Measurements from ENCODE around the gene CIDEB. TPM values are rescaled to one million over a fixed set of nuclear protein-coding genes. Genes with fewer than 3 reads are reported as not detected.
A peak's percentile ranks its signal among the peaks of the same experiment; 100 is the strongest.

CIDEB gene
- total RNA-seq, 1 experiment from 2014 or later, result 0.48 TPM

- H3K4me3 ChIP-seq (ENCODE audit: insufficient read depth, low read depth, low read length), result no peak overlapping the region
- peaks cover 5% of the 10 kb centered on the region for H3K36me3 ChIP-seq (replicated peaks; ENCODE audit: control insufficient read depth, insufficient read depth, low read length)
- DNase-seq, result peak; percentile 85
- H3K27me3 ChIP-seq (ENCODE audit: control insufficient read depth, insufficient read depth, low read length), result no peaks in the 10 kb centered on the region
These were observed 11.2 kb downstream of the CIDEB start for GRCh38 chr14:24296341-24297157.

- Histone ChIP-seq H3K36me3 (replicated peaks; ENCODE audit: control insufficient read depth, insufficient read depth, low read length) (peaks cover 8% of the 10 kb centered on the region), H3K4me3 (ENCODE audit: insufficient read depth, low read depth, low read length) (no peak overlapping the region), H3K27me3 (ENCODE audit: control insufficient read depth, insufficient read depth, low read length) (no peaks in the 10 kb centered on the region)
- no peak for DNase-seq
These were observed 14.3 kb downstream of the CIDEB start for GRCh38 chr14:24293525-24293924.

GRCh38 chr14:24292118-24292807, 15.5 kb downstream of the CIDEB start:
- no peak overlapping the region for H3K4me3 ChIP-seq (ENCODE audit: insufficient read depth, low read depth, low read length)
- DNase-seq, result no peak
- H3K36me3 ChIP-seq (replicated peaks; ENCODE audit: control insufficient read depth, insufficient read depth, low read length), result peaks cover 8% of the 10 kb centered on the region
- H3K27me3 ChIP-seq (ENCODE audit: control insufficient read depth, insufficient read depth, low read length), result no peaks in the 10 kb centered on the region

GRCh38 chr14:24291446-24292117, 16.2 kb downstream of the CIDEB start:
- DNase-seq, result no peak
- H3K36me3 ChIP-seq (replicated peaks; ENCODE audit: control insufficient read depth, insufficient read depth, low read length), result peaks cover 8% of the 10 kb centered on the region
- H3K4me3 ChIP-seq (ENCODE audit: insufficient read depth, low read depth, low read length), result no peak overlapping the region
- no peaks in the 10 kb centered on the region for H3K27me3 ChIP-seq (ENCODE audit: control insufficient read depth, insufficient read depth, low read length)

- Histone ChIP-seq H3K36me3 (replicated peaks; ENCODE audit: control insufficient read depth, insufficient read depth, low read length) (peaks cover 7% of the 10 kb centered on the region), H3K27me3 (ENCODE audit: control insufficient read depth, insufficient read depth, low read length) (no peaks in the 10 kb centered on the region), H3K4me3 (ENCODE audit: insufficient read depth, low read depth, low read length) (no peak overlapping the region)
- DNase-seq, result no peak
These were observed 17.0 kb downstream of the CIDEB start for GRCh38 chr14:24290746-24291145.

- DNase-seq, result no peak
- H3K4me3 ChIP-seq (ENCODE audit: insufficient read depth, low read depth, low read length), result no peak overlapping the region
- peaks cover 4% of the 10 kb centered on the region for H3K36me3 ChIP-seq (replicated peaks; ENCODE audit: control insufficient read depth, insufficient read depth, low read length)
- no peaks in the 10 kb centered on the region for H3K27me3 ChIP-seq (ENCODE audit: control insufficient read depth, insufficient read depth, low read length)
These were observed 18.0 kb downstream of the CIDEB start for GRCh38 chr14:24289649-24290280.

- Histone ChIP-seq H3K27me3 (ENCODE audit: control insufficient read depth, insufficient read depth, low read length) (no peaks in the 10 kb centered on the region), H3K36me3 (replicated peaks; ENCODE audit: control insufficient read depth, insufficient read depth, low read length) (peaks cover 4% of the 10 kb centered on the region)
- DNase-seq, result no peak
These were observed 20.8 kb downstream of the CIDEB start for GRCh38 chr14:24286996-24287395.

GRCh38 chr14:24285351-24285750, 22.4 kb downstream of the CIDEB start:
- H3K27me3 ChIP-seq (ENCODE audit: control insufficient read depth, insufficient read depth, low read length), result no peaks in the 10 kb centered on the region
- no peak for DNase-seq
- no peak overlapping the region for H3K4me3 ChIP-seq (ENCODE audit: insufficient read depth, low read depth, low read length)
- H3K36me3 ChIP-seq (replicated peaks; ENCODE audit: control insufficient read depth, insufficient read depth, low read length), result peaks cover 4% of the 10 kb centered on the region

More at GRCh38 chr14:24286996-24287395, 20.8 kb downstream of the CIDEB start:
- no peak overlapping the region for H3K4me3 ChIP-seq (ENCODE audit: insufficient read depth, low read depth, low read length)

GRCh38 chr14:24284501-24285035, 23.2 kb downstream of the CIDEB start:
- H3K27me3 ChIP-seq (ENCODE audit: control insufficient read depth, insufficient read depth, low read length), result no peaks in the 10 kb centered on the region
- no peak for DNase-seq
- peaks cover 2% of the 10 kb centered on the region; the same call in 1 of the 2 replicates for H3K36me3 ChIP-seq (replicated peaks; ENCODE audit: control insufficient read depth, insufficient read depth, low read length)
- no peak overlapping the region for H3K4me3 ChIP-seq (ENCODE audit: insufficient read depth, low read depth, low read length)

GRCh38 chr14:24283796-24284460, 23.8 kb downstream of the CIDEB start:
- H3K4me3 ChIP-seq (ENCODE audit: insufficient read depth, low read depth, low read length), result no peak overlapping the region
- DNase-seq, result no peak
- H3K27me3 ChIP-seq (ENCODE audit: control insufficient read depth, insufficient read depth, low read length), result no peaks in the 10 kb centered on the region
- H3K36me3 ChIP-seq (replicated peaks; ENCODE audit: control insufficient read depth, insufficient read depth, low read length), result no peaks in the 10 kb centered on the region

GRCh38 chr14:24282736-24283135, 25.0 kb downstream of the CIDEB start:
- Histone ChIP-seq H3K27me3 (ENCODE audit: control insufficient read depth, insufficient read depth, low read length) (no peaks in the 10 kb centered on the region), H3K36me3 (replicated peaks; ENCODE audit: control insufficient read depth, insufficient read depth, low read length) (no peaks in the 10 kb centered on the region), H3K4me3 (ENCODE audit: insufficient read depth, low read depth, low read length) (no peak overlapping the region)
- no peak for DNase-seq

GRCh38 chr14:24281636-24282035, 26.1 kb downstream of the CIDEB start:
- Histone ChIP-seq H3K36me3 (replicated peaks; ENCODE audit: control insufficient read depth, insufficient read depth, low read length) (no peaks in the 10 kb centered on the region), H3K27me3 (ENCODE audit: control insufficient read depth, insufficient read depth, low read length) (no peaks in the 10 kb centered on the region), H3K4me3 (ENCODE audit: insufficient read depth, low read depth, low read length) (no peak overlapping the region)
- no peak for DNase-seq

GRCh38 chr14:24280797-24281460, 26.8 kb downstream of the CIDEB start:
- no peaks in the 10 kb centered on the region for H3K36me3 ChIP-seq (replicated peaks; ENCODE audit: control insufficient read depth, insufficient read depth, low read length)
- DNase-seq, result no peak
- no peak overlapping the region for H3K4me3 ChIP-seq (ENCODE audit: insufficient read depth, low read depth, low read length)
- H3K27me3 ChIP-seq (ENCODE audit: control insufficient read depth, insufficient read depth, low read length), result no peaks in the 10 kb centered on the region
